Coronary artery (tissue), 2 donors: ENCODE measurements around the gene SKP2.

Experiments used
- DNase-seq: peaks from one replicate; pipeline ENCODE4 v3.0.0-alpha.2; 2017; ENCODE audit warnings: low spot score
- H3K27ac ChIP-seq, 2 donors: fragments of 200-600 bp; sonication (generic); one replicate each; pipeline ENCODE4 v1.5.1; 2016 to 2019
- H3K4me3 ChIP-seq: fragments of 200-600 bp; sonication (generic); 2 replicates; pipeline ENCODE4 v1.5.1; 2016; ENCODE audit warnings: mild to moderate bottlenecking, moderate library complexity
- CTCF ChIP-seq: fragments of 200-600 bp; sonication (generic); IDR thresholded peaks from one replicate; pipeline ENCODE4 v1.5.1; 2019; ENCODE audit warnings: antibody characterized with exemption

SKP2 gene

DNA sequence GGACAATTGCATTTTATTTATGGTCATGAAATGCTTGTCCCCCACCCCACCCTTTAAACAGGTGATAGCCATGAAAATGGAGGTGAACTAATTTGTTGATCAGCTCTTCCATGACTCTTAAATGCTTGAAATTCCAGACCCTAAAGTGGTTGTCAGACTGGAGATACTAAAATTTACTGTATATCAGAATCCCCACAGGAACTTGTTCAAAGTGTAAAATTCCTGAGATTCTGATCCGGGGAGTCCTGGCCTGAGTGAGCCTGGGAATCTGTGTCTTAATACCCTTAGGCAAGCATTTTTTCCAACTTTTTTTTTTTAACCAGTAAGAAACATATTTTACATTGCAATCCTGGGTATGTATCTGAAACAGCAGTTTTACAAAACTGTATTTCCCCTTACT lies 4.7 kb downstream of the SKP2 start:
- TF ChIP-seq CTCF = no peak
- DNase-seq = no peak
- H3K27ac ChIP-seq = no peak overlapping the region
- no peak overlapping the region for H3K4me3 ChIP-seq

GRCh38 chr5:36158144-36158543 lies 6.2 kb downstream of the SKP2 start:
- Histone ChIP-seq H3K4me3 (no peak overlapping the region), H3K27ac (no peak overlapping the region)
- no peak for TF ChIP-seq CTCF
- DNase-seq = no peak

DNA sequence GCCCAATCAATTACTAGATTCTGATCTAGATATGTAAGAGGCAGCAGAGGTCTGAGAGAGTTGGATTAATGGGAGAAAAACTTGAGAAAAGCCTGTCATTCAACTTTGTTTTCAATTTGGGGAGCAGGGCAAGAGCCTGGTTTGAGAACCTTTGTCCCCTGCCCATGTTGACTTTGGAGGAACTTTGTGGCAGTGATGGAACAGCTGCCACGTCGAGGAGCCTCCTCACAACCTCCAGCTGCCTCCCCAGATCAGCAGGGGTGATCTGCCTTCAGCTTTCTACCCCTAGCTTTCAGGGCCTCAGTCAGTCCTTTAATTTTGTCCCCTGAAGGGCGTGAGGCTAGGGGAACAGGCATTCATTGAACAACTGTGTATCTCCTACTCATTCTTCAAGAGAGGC lies 8.7 kb downstream of the SKP2 start:
- Histone ChIP-seq H3K27ac (no peak overlapping the region), H3K4me3 (no peak overlapping the region)
- DNase-seq = no peak
- TF ChIP-seq CTCF = no peak

GRCh38 chr5:36161361-36161760 lies 9.4 kb downstream of the SKP2 start:
- Histone ChIP-seq H3K4me3 (no peak overlapping the region), H3K27ac (no peak overlapping the region)
- TF ChIP-seq CTCF = no peak
- no peak for DNase-seq

- no peak overlapping the region for H3K27ac ChIP-seq
- H3K4me3 ChIP-seq = no peak overlapping the region
- no peak for TF ChIP-seq CTCF
- DNase-seq = no peak
Measured at GRCh38 chr5:36162810-36163486, 11.0 kb downstream of the SKP2 start.

GRCh38 chr5:36164461-36164860 lies 12.6 kb downstream of the SKP2 start:
- no peak for DNase-seq
- H3K4me3 ChIP-seq = no peak overlapping the region
- no peak overlapping the region for H3K27ac ChIP-seq
- no peak for TF ChIP-seq CTCF

- Histone ChIP-seq H3K4me3 (no peak overlapping the region), H3K27ac (no peak overlapping the region)
- TF ChIP-seq CTCF = no peak
- no peak for DNase-seq
Measured at GRCh38 chr5:36168737-36169136, 16.8 kb downstream of the SKP2 start.
